GM19238 (cell line): ENCODE data around the gene ZNF467.

Experiments used
- DNase-seq: peaks from one replicate; pipeline ENCODE4 v3.0.0; 2011; ENCODE audit warnings: low spot score; ENCODE audit not compliant: insufficient read length

Gene ZNF467

GRCh38 chr7:149808311-149808710 is 34.9 kb upstream of the ZNF467 start:
- DNase-seq, result no peak

GRCh38 chr7:149806726-149807125 is 33.3 kb upstream of the ZNF467 start:
- no peak for DNase-seq

DNA sequence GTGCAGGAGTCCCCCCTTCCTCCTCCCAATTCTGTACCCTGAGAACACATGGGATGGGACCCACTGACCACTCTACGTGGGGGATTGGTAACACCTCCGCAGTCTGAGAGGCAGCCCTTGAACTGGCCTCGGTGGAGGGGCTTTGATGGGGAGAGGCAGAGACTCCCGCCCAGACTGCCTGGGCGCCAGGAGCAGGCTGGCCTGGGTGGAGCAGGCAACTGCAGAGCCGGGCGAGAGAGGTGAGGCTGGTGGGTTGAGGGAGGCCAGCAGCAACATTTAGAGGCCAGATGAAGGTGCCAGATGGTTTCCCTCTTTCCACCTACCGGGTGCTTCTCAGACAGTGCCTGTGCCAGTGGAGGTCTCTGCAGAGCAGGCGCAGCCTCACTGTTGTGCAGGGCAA is 30.7 kb upstream of the ZNF467 start:
- no peak for DNase-seq

DNA sequence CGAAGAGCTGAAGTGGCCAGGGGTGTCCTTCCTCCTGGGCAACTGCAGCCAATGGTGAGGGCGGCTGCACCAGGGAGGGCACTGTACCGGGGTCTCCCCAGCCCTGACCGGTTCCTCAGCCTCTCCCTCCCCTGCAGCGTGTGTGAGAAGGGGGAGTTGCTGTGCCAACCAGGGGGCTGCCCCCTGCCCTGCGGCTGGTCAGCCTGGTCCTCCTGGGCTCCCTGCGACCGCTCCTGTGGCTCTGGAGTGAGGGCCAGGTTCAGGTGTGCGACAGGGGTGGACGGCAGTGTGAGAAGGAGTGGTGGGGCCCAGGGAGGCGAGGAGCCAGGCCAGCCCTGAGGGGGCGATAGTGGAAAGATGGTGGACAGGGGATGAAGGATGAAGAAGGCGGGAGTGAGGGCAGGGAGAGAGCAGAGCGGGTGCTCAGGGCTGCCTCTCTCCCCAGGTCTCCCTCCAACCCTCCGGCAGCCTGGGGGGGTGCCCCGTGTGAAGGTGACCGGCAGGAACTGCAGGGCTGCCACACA is 30.2 kb upstream of the ZNF467 start:
- no peak for DNase-seq

GRCh38 chr7:149802966-149803365 is 29.6 kb upstream of the ZNF467 start:
- no peak for DNase-seq

- DNase-seq, result no peak
Observed at GRCh38 chr7:149801816-149802215, 28.4 kb upstream of the ZNF467 start.

- DNase-seq, result no peak
Observed at GRCh38 chr7:149801002-149801566, 27.7 kb upstream of the ZNF467 start.

DNA sequence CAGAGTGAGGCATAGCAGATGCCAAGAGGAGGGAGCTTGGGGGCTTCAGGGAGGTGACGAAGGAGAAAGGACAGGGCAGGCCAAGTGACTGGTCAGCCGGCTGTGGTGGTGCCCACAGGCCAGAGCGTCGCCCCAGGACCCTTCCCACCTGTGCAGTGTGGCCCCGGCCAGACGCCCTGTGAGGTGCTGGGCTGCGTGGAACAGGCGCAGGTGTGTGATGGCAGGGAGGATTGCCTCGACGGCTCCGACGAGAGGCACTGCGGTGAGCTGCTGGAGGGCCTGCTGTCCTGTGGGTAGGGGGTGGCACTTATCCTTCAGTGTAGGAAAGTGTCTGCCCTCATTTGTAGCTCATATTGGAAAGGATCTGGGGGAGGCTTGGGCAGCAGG is 26.8 kb upstream of the ZNF467 start:
- no peak for DNase-seq

- peak; percentile 65 for DNase-seq
Observed at GRCh38 chr7:149799397-149800168, 26.2 kb upstream of the ZNF467 start.

DNA sequence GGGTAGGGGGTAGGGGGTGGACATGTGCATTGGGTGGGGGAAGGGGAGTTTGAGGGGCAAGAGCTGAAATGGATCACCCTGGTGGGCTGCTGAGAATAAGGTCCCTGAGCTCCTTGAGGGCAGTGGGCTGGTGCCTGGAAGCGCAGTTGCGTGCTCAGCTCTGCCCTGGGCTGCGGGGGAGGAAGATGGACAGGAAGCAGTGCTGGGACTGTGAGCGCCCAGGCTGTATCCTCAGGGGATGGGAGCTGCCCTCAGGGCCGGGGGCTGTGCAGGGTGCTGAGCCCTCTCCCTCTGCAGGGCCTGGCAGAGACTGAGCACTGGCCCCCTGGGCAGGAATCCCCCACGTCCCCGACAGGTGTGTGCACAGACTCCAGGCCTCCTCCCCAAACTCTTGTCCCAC is 24.4 kb upstream of the ZNF467 start:
- DNase-seq, result no peak

GRCh38 chr7:149796287-149796860 is 23.0 kb upstream of the ZNF467 start:
- DNase-seq, result no peak

DNA sequence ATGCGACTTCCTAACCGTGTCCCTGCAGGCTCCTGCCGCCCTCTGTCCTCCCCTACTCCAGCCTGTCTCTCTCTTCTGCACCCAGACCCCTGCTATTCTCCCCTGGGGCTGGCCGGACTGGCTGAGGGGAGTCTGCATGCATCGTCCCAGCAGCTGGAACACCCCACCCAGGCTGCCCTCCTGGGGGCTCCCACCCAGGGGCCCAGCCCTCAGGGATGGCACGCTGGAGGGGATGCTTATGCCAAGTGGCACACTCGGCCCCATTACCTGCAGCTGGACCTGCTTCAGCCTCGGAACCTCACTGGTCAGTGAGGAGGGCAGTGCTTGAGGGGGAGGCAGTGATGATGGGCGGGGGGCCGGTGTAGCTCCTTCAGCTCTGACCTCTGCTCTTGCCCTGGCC is 21.7 kb upstream of the ZNF467 start:
- DNase-seq, result no peak

- no peak for DNase-seq
Observed at GRCh38 chr7:149794661-149795060, 21.3 kb upstream of the ZNF467 start.

- DNase-seq, result no peak
Observed at GRCh38 chr7:149793261-149793660, 19.9 kb upstream of the ZNF467 start.

GRCh38 chr7:149792220-149792595 is 18.8 kb upstream of the ZNF467 start:
- no peak for DNase-seq

DNA sequence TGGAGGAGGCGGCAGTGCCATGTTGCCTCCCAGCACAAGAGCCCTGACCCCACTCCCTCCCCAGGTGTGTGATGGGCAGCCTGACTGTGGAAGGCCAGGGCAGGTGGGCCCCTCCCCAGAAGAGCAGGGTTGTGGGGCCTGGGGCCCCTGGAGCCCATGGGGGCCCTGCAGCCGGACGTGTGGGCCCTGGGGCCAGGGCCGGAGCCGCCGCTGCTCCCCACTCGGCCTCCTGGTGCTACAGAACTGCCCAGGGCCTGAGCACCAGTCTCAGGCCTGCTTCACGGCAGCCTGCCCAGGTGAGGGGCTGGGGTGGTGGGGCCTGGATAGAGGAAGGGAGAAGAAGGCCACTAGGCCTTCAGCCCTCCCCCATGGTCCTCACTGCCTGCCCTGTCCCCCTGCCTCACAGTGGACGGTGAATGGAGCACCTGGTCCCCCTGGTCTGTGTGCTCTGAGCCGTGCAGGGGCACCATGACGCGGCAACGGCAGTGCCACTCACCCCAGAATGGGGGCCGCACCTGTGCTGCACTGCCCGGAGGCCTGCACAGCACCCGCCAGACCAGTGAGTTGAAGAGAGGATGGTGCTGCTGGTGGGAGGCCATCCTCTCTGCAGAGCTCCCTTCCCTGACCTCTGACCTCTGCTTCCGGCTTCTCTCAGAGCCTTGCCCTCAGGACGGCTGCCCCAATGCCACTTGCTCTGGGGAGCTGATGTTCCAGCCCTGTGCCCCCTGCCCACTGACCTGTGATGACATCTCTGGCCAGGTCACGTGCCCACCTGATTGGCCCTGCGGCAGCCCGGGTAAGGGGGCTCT is 18.2 kb upstream of the ZNF467 start:
- DNase-seq, result no peak

DNA sequence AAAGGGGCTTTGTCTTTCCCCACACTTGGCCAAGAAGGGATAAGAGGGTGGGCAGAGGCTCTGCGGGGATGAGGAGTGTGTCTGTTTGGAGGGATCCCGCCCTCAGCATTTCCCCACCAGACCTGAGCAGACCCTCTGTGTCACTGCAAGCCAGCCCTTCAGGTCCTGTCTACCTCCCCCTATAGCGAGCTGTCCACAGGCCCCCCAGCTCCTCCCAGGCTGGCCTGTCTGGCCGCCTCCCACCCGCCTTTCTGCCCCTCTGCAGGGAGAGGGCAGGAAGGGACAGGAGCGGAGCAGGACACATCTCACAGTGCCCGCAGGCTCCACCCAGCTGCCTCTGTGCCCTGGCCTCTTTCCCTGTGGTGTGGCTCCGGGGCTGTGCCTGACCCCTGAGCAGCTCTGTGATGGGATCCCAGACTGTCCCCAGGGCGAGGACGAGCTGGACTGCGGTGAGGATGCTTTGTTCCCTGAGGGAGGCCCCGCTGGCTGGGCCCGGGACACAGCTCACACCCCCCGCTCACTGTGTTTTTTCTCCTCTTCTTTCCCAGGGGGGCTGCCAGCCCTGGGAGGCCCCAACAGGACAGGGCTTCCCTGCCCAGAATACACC is 17.5 kb upstream of the ZNF467 start:
- DNase-seq, result no peak

DNA sequence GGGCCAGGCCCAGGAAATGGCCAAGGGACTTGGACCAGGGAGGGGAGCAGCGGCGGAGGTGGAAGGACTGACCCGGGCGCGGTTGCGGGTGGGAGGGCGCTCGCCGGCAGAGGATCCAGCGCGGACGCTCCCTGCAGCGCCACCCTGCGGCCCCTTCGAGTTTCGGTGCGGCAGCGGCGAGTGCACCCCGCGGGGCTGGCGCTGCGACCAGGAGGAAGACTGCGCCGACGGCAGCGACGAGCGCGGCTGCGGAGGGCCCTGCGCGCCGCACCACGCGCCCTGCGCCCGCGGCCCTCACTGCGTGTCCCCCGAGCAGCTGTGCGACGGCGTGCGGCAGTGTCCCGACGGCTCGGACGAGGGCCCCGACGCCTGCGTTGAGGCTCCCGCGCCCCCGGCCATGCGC is 16.8 kb upstream of the ZNF467 start:
- no peak for DNase-seq

DNA sequence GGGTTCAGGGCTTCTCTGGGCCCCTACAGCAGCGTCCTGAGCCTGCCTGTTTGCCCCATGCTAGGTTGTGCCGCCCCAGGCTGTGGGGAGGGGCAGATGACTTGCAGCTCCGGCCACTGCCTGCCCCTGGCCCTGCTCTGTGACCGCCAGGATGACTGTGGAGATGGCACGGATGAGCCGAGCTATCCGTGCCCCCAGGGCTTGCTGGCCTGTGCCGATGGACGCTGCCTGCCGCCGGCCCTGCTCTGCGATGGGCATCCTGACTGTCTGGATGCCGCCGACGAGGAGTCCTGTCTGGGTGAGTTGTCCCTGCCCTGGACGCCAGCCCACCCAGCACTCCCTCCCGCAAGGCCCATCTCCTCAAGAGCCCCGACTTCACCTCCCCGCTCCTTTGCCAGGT is 15.7 kb upstream of the ZNF467 start:
- no peak for DNase-seq

GRCh38 chr7:149788300-149788851 is 15.0 kb upstream of the ZNF467 start:
- no peak for DNase-seq
